NT2/D1 (cell line): Measurements from ENCODE around the gene PTPN12.
"Not testable (repeated sequence)": the region's sequence is repeated elsewhere in the genome, so short reads cannot be mapped to it uniquely, and the experiment has no call there.

Experiments used
- DNase-seq: peaks from one replicate; pipeline ENCODE4 v3.0.0-alpha.2; 2011; ENCODE audit warnings: low read depth, low spot score
- H3K27me3 ChIP-seq: 2 replicates; pipeline ENCODE4 v1.6.0; 2011; ENCODE audit warnings: mild to moderate bottlenecking; ENCODE audit not compliant: insufficient read length, insufficient read depth
- H3K36me3 ChIP-seq: 2 replicates; pipeline ENCODE4 v1.6.1; 2011; ENCODE audit warnings: mild to moderate bottlenecking, low read length, mixed read lengths; ENCODE audit not compliant: insufficient read depth, insufficient read length
- H3K4me1 ChIP-seq: 2 replicates; pipeline ENCODE4 v1.5.1; 2011; ENCODE audit not compliant: insufficient read depth, insufficient read length
- H3K4me3 ChIP-seq: 2 replicates; pipeline ENCODE4 v1.5.1; 2011; ENCODE audit warnings: low read depth; ENCODE audit not compliant: insufficient read length
- H3K9ac ChIP-seq: 2 replicates; pipeline ENCODE4 v1.6.0; 2011; ENCODE audit warnings: low read depth; ENCODE audit not compliant: insufficient read length
- H3K9me3 ChIP-seq: 2 replicates; pipeline ENCODE4 v1.5.1; 2011; ENCODE audit warnings: mild to moderate bottlenecking, low read length; ENCODE audit not compliant: insufficient read depth
- SUZ12 ChIP-seq: IDR thresholded peaks from 2 replicates; pipeline ENCODE4 v1.6.1; 2011; ENCODE audit not compliant: insufficient read length, insufficient read depth; ENCODE audit errors: extremely low read depth
- YY1 ChIP-seq: IDR thresholded peaks from 2 replicates; pipeline ENCODE4 v1.6.1; 2011; ENCODE audit not compliant: insufficient read length, insufficient read depth
- ZNF274 ChIP-seq: IDR thresholded peaks from 2 replicates; pipeline ENCODE4 v1.6.1; 2011; ENCODE audit warnings: mild to moderate bottlenecking, low read depth, low read length

The PTPN12 gene

GRCh38 chr7:77537136-77537777 is at the start of gene PTPN12:
TSS of gene PTPN12 (plus strand) at chr7:77537295. CDS start at chr7:77537547, 252 bp downstream.
- H3K9me3 ChIP-seq, result peaks cover 8% of the 10 kb centered on the region; the same call in 1 of the 2 replicates
- H3K9ac ChIP-seq, result peak within 1 kb of the TSS; percentile 95
- H3K36me3 ChIP-seq, result peaks cover 5% of the 10 kb centered on the region
- H3K4me1 ChIP-seq, result no peaks in the 10 kb centered on the region
- TF ChIP-seq ZNF274 (no peak), SUZ12 (no peak), YY1 (no peak)
- DNase-seq, result peak; percentile 65
- no peaks in the 10 kb centered on the region for H3K27me3 ChIP-seq
- H3K4me3 ChIP-seq, result peak within 1 kb of the TSS; percentile 93

GRCh38 chr7:77488986-77489385 is 48.1 kb upstream of the PTPN12 start:
- TF ChIP-seq SUZ12 (no peak), ZNF274 (no peak), YY1 (no peak)
- no peaks in the 10 kb centered on the region for H3K4me1 ChIP-seq
- H3K9ac ChIP-seq, result no peak overlapping the region
- no peaks in the 10 kb centered on the region for H3K27me3 ChIP-seq
- no peak for DNase-seq
- H3K4me3 ChIP-seq, result no peak overlapping the region
- H3K9me3 ChIP-seq, result peaks cover 5% of the 10 kb centered on the region; the same call in 1 of the 2 replicates
- H3K36me3 ChIP-seq, result no peaks in the 10 kb centered on the region

GRCh38 chr7:77497079-77497478 is 40.0 kb upstream of the PTPN12 start:
- H3K9ac ChIP-seq, result no peak overlapping the region
- no peaks in the 10 kb centered on the region for H3K27me3 ChIP-seq
- DNase-seq, result no peak
- no peak overlapping the region for H3K4me3 ChIP-seq
- no peaks in the 10 kb centered on the region for H3K4me1 ChIP-seq
- H3K36me3 ChIP-seq, result no peaks in the 10 kb centered on the region
- H3K9me3 ChIP-seq, result peaks cover 12% of the 10 kb centered on the region; the same call in 1 of the 2 replicates
- no peak for TF ChIP-seq SUZ12
- no peak for TF ChIP-seq ZNF274
- no peak for TF ChIP-seq YY1

- H3K9ac ChIP-seq, result no peak overlapping the region
- TF ChIP-seq ZNF274 (no peak), SUZ12 (no peak), YY1 (no peak)
- no peak for DNase-seq
These were observed 38.3 kb upstream of the PTPN12 start for GRCh38 chr7:77498659-77499379.

GRCh38 chr7:77501192-77501515 is 35.9 kb upstream of the PTPN12 start:
- no peak for DNase-seq
- Histone ChIP-seq H3K4me3 (no peak overlapping the region), H3K9ac (no peak overlapping the region), H3K27me3 (no peaks in the 10 kb centered on the region), H3K4me1 (no peaks in the 10 kb centered on the region), H3K9me3 (no peaks in the 10 kb centered on the region), H3K36me3 (no peaks in the 10 kb centered on the region)
- TF ChIP-seq ZNF274, result no peak
- TF ChIP-seq SUZ12, result no peak
- no peak for TF ChIP-seq YY1

More at GRCh38 chr7:77498659-77499379, 38.3 kb upstream of the PTPN12 start:
- no peaks in the 10 kb centered on the region for H3K27me3 ChIP-seq
- H3K36me3 ChIP-seq, result no peaks in the 10 kb centered on the region
- no peak overlapping the region for H3K4me3 ChIP-seq
- peaks cover 8% of the 10 kb centered on the region; the same call in 1 of the 2 replicates for H3K9me3 ChIP-seq
- H3K4me1 ChIP-seq, result no peaks in the 10 kb centered on the region

- no peaks in the 10 kb centered on the region for H3K9me3 ChIP-seq
These were observed 32.1 kb upstream of the PTPN12 start for GRCh38 chr7:77504951-77505350.

GRCh38 chr7:77506899-77507298 is 30.2 kb upstream of the PTPN12 start:
- H3K9ac ChIP-seq, result no peak overlapping the region
- H3K4me1 ChIP-seq, result no peaks in the 10 kb centered on the region
- no peaks in the 10 kb centered on the region for H3K36me3 ChIP-seq
- H3K4me3 ChIP-seq, result no peak overlapping the region
- H3K27me3 ChIP-seq, result no peaks in the 10 kb centered on the region
- DNase-seq, result no peak
- no peak for TF ChIP-seq YY1
- no peak for TF ChIP-seq SUZ12
- TF ChIP-seq ZNF274, result no peak
- no peaks in the 10 kb centered on the region; the same call in 1 of the 2 replicates for H3K9me3 ChIP-seq

More at GRCh38 chr7:77504951-77505350, 32.1 kb upstream of the PTPN12 start:
- Histone ChIP-seq H3K4me1 (no peaks in the 10 kb centered on the region), H3K27me3 (no peaks in the 10 kb centered on the region), H3K36me3 (no peaks in the 10 kb centered on the region), H3K4me3 (no peak overlapping the region), H3K9ac (no peak overlapping the region)
- TF ChIP-seq YY1, result no peak
- no peak for TF ChIP-seq ZNF274
- no peak for TF ChIP-seq SUZ12
- DNase-seq, result no peak

- H3K9me3 ChIP-seq, H3K36me3 ChIP-seq, DNase-seq, H3K4me3 ChIP-seq, H3K4me1 ChIP-seq, H3K27me3 ChIP-seq, H3K9ac ChIP-seq: not testable (repeated sequence)
These were observed 24.0 kb upstream of the PTPN12 start for GRCh38 chr7:77513002-77513670.
